Trophoblast cell (in vitro differentiated cells and primary cell): ENCODE data around the gene PER1. TPM values are rescaled to one million over a fixed set of nuclear protein-coding genes. Genes with fewer than 3 reads are reported as not detected.

Experiments used
- DNase-seq, 2 donors: peaks; one replicate each; pipeline ENCODE4 v3.0.0-alpha.2; 2016
- H2AFZ ChIP-seq: 2 replicates; pipeline ENCODE4 v1.6.1; 2013; ENCODE audit warnings: low read length, moderate library complexity, mild to moderate bottlenecking; ENCODE audit not compliant: insufficient read depth, poor library complexity
- H2AK5ac ChIP-seq: 2 replicates; pipeline ENCODE4 v1.6.1; 2013; ENCODE audit warnings: mild to moderate bottlenecking, low read length
- H2BK120ac ChIP-seq: 2 replicates; pipeline ENCODE4 v1.6.1; 2013; ENCODE audit warnings: low read length, mild to moderate bottlenecking, moderate library complexity; ENCODE audit not compliant: insufficient read depth, poor library complexity
- H2BK12ac ChIP-seq: 2 replicates; pipeline ENCODE4 v1.6.1; 2013; ENCODE audit warnings: mild to moderate bottlenecking, low read length, moderate library complexity
- H2BK5ac ChIP-seq: 2 replicates; pipeline ENCODE4 v1.6.1; 2013; ENCODE audit warnings: low read length, low read depth, moderate library complexity, mild to moderate bottlenecking; ENCODE audit not compliant: poor library complexity
- H3K14ac ChIP-seq: 2 replicates; pipeline ENCODE4 v1.6.1; 2013; ENCODE audit warnings: mild to moderate bottlenecking, low read length
- H3K18ac ChIP-seq: 2 replicates; pipeline ENCODE4 v1.6.1; 2013; ENCODE audit warnings: mild to moderate bottlenecking, low read length
- H3K23ac ChIP-seq: 2 replicates; pipeline ENCODE4 v1.6.1; 2013; ENCODE audit warnings: low read length
- H3K27ac ChIP-seq: 2 replicates; pipeline ENCODE4 v1.5.1; 2013; ENCODE audit warnings: low read depth, mild to moderate bottlenecking, inconsistent platforms, low read length, moderate library complexity
- H3K27me3 ChIP-seq: 2 replicates; pipeline ENCODE4 v1.6.1; 2013; ENCODE audit warnings: inconsistent platforms, mild to moderate bottlenecking, low read length, moderate library complexity; ENCODE audit not compliant: insufficient read depth
- H3K36me3 ChIP-seq, 2 experiments: 1 replicate in 1 of 2; 2 replicates in 1 of 2; pipeline ENCODE4 v1.6.1; 2013; ENCODE audit warnings: low read length in 2 of 2, mild to moderate bottlenecking in 2 of 2, moderate library complexity in 1 of 2; ENCODE audit not compliant: insufficient read depth in 2 of 2, control insufficient read depth in 1 of 2
- H3K4ac ChIP-seq: 2 replicates; pipeline ENCODE4 v1.6.1; 2013; ENCODE audit warnings: low read depth, mild to moderate bottlenecking, low read length, moderate library complexity
- H3K4me1 ChIP-seq, 2 experiments: 1 replicate in 1 of 2; 2 replicates in 1 of 2; pipeline ENCODE4 v1.6.1; 2013; ENCODE audit warnings: low read length in 2 of 2, mild to moderate bottlenecking in 2 of 2, moderate library complexity in 1 of 2; ENCODE audit not compliant: insufficient read depth in 2 of 2, control insufficient read depth in 1 of 2
- H3K4me2 ChIP-seq: 2 replicates; pipeline ENCODE4 v1.6.1; 2013; ENCODE audit warnings: inconsistent platforms, mild to moderate bottlenecking, low read length, moderate library complexity
- H3K4me3 ChIP-seq: 2 replicates; pipeline ENCODE4 v1.5.1; 2013; ENCODE audit warnings: mild to moderate bottlenecking, low read depth, low read length, inconsistent platforms
- H3K79me1 ChIP-seq: one replicate; pipeline ENCODE4 v1.6.1; 2013; ENCODE audit warnings: low read length
- H3K79me2 ChIP-seq: 2 replicates; pipeline ENCODE4 v1.6.1; 2013; ENCODE audit warnings: low read length, mild to moderate bottlenecking; ENCODE audit not compliant: control insufficient read depth, insufficient read depth, poor library complexity
- H3K9ac ChIP-seq: 2 replicates; pipeline ENCODE4 v1.6.1; 2013; ENCODE audit warnings: mild to moderate bottlenecking, low read length
- H3K9me3 ChIP-seq: 2 replicates; pipeline ENCODE4 v1.6.1; 2013; ENCODE audit warnings: low read depth, mild to moderate bottlenecking, control low read depth, inconsistent platforms, low read length; ENCODE audit not compliant: insufficient read depth
- H4K12ac ChIP-seq: 2 replicates; pipeline ENCODE4 v1.6.1; 2013; ENCODE audit warnings: low read depth, mild to moderate bottlenecking, low read length, moderate library complexity
- H4K8ac ChIP-seq: 2 replicates; pipeline ENCODE4 v1.6.1; 2013; ENCODE audit warnings: low read depth, mild to moderate bottlenecking, low read length, moderate library complexity
- H4K91ac ChIP-seq: one replicate; pipeline ENCODE4 v1.6.1; 2013; ENCODE audit warnings: low read depth, mild to moderate bottlenecking, low read length, moderate library complexity
- WGBS: extraction: QIAGEN DNeasy Blood & Tissue Kit; methylation state at CpG from one replicate; pipeline ENCODE4 v1.1.7; 2013; ENCODE audit warnings: missing lambda C conversion rate; ENCODE audit not compliant: insufficient read length, insufficient coverage; ENCODE audit errors: extremely low coverage; 5-methylcytosine and 5-hydroxymethylcytosine counted together
- polyA plus RNA-seq: library from polyadenylated mRNA; stranded (reverse); fragments of 200-250 nt; gene quantifications from 2 replicates; pipeline ENCODE4 v1.2.3, GENCODE V29; 2013

PER1 gene
- 13.5 and 14.1 TPM in 2 replicates for polyA plus RNA-seq

- Histone ChIP-seq H2AK5ac (no peak within 1 kb of the TSS), H3K23ac (no peak within 1 kb of the TSS), H3K9ac (peak within 1 kb of the TSS; percentile 33), H2AFZ (peak within 1 kb of the TSS; percentile 1), H3K4me2 (peak within 1 kb of the TSS; percentile 89), H2BK120ac (no peak within 1 kb of the TSS), H3K18ac (peak within 1 kb of the TSS; percentile 63), H4K91ac (peak within 1 kb of the TSS; percentile 1), H4K8ac (peak within 1 kb of the TSS; percentile 51), H3K79me2 (peaks cover 2% of the 10 kb centered on the region), H3K9me3 (no peaks in the 10 kb centered on the region), H3K27me3 (no peaks in the 10 kb centered on the region), H3K4me1 (peaks cover 22 to 32% of the 10 kb centered on the region in 2 experiments), H4K12ac (no peak within 1 kb of the TSS), H3K27ac (no peak within 1 kb of the TSS), H2BK12ac (no peak within 1 kb of the TSS), H2BK5ac (peak within 1 kb of the TSS; percentile 11), H3K4me3 (peak within 1 kb of the TSS; percentile 79), H3K79me1 (peaks cover 13% of the 10 kb centered on the region), H3K36me3 (peaks cover 26 to 28% of the 10 kb centered on the region in 2 experiments), H3K14ac (peak within 1 kb of the TSS; percentile 43), H3K4ac (peak within 1 kb of the TSS; percentile 36)
- peak; percentile 93 to 95 for DNase-seq
- WGBS = no CpG with 5 or more reads among the region's 42 CpGs
Measured at GRCh38 chr17:8152112-8152775, at the start of gene PER1. Gene PER1, minus strand, starts transcription at chr17:8152404. Its CDS starts 1,698 bp downstream, at chr17:8150706.

- DNase-seq = peak; percentile 90 to 94
- Histone ChIP-seq H3K36me3 (no peaks in the 10 kb centered on the region), H2AK5ac (peak overlapping the region; percentile 40), H3K27ac (peak overlapping the region; percentile 35), H3K79me1 (peaks cover 9% of the 10 kb centered on the region), H2BK5ac (no peak overlapping the region), H3K9me3 (no peaks in the 10 kb centered on the region), H3K79me2 (peaks cover 3% of the 10 kb centered on the region), H3K23ac (no peak overlapping the region), H4K8ac (peak overlapping the region; percentile 71), H3K27me3 (no peaks in the 10 kb centered on the region), H4K91ac (peak overlapping the region; percentile 17), H3K4me1 (peaks cover 20 to 24% of the 10 kb centered on the region in 2 experiments), H2BK12ac (no peak overlapping the region), H3K4ac (peak overlapping the region; percentile 5), H3K14ac (no peak overlapping the region), H3K4me3 (no peak overlapping the region), H2BK120ac (no peak overlapping the region), H3K4me2 (peak overlapping the region; percentile 56), H3K9ac (no peak overlapping the region), H4K12ac (peak overlapping the region; percentile 17), H3K18ac (no peak overlapping the region), H2AFZ (peak overlapping the region; percentile 21)
- no CpG with 5 or more reads among the region's 12 CpGs for WGBS
Measured at GRCh38 chr17:8192070-8192815, 40.0 kb upstream of the PER1 start.

- H3K27me3 ChIP-seq = no peaks in the 10 kb centered on the region
- DNase-seq = no peak
- no peak overlapping the region for H3K18ac ChIP-seq
- H2BK120ac ChIP-seq = no peak overlapping the region
- peaks cover 20 to 24% of the 10 kb centered on the region in 2 experiments for H3K4me1 ChIP-seq
- no peak overlapping the region for H3K4ac ChIP-seq
- H3K9ac ChIP-seq = no peak overlapping the region
- no peak overlapping the region for H3K14ac ChIP-seq
- no peaks in the 10 kb centered on the region for H3K9me3 ChIP-seq
- no peak overlapping the region for H3K27ac ChIP-seq
- peak overlapping the region; percentile 4 for H2BK5ac ChIP-seq
- no peak overlapping the region for H3K23ac ChIP-seq
- no peak overlapping the region for H2AK5ac ChIP-seq
- peaks cover 9% of the 10 kb centered on the region for H3K79me1 ChIP-seq
- peak overlapping the region; percentile 38 for H4K12ac ChIP-seq
- H2BK12ac ChIP-seq = peak overlapping the region; percentile 37
- peak overlapping the region; percentile 81 for H4K91ac ChIP-seq
- no peak overlapping the region for H3K4me3 ChIP-seq
- WGBS = no CpG with 5 or more reads among the region's 6 CpGs
- H2AFZ ChIP-seq = peak overlapping the region; percentile 91
- peak overlapping the region; percentile 55 for H3K4me2 ChIP-seq
- H3K79me2 ChIP-seq = peaks cover 3% of the 10 kb centered on the region
- peak overlapping the region; percentile 83 for H4K8ac ChIP-seq
- no peaks in the 10 kb centered on the region for H3K36me3 ChIP-seq
Measured at GRCh38 chr17:8190506-8190905, 38.3 kb upstream of the PER1 start.

GRCh38 chr17:8189711-8190477, 37.7 kb upstream of the PER1 start, which contains the start of gene BORCS6:
Gene BORCS6, minus strand, starts transcription at chr17:8190180. Its CDS starts 40 bp downstream, at chr17:8190140.
- Histone ChIP-seq H3K4me2 (peak within 1 kb of the TSS; percentile 82), H3K23ac (no peak within 1 kb of the TSS), H3K79me1 (peaks cover 9% of the 10 kb centered on the region), H3K9me3 (no peaks in the 10 kb centered on the region), H3K14ac (peak within 1 kb of the TSS; percentile 79), H4K8ac (peak within 1 kb of the TSS; percentile 83), H3K18ac (peak within 1 kb of the TSS; percentile 81), H3K9ac (peak within 1 kb of the TSS; percentile 60), H3K4me1 (peaks cover 20 to 24% of the 10 kb centered on the region in 2 experiments), H2AK5ac (no peak within 1 kb of the TSS), H3K79me2 (peaks cover 3% of the 10 kb centered on the region), H3K27me3 (no peaks in the 10 kb centered on the region), H4K91ac (peak within 1 kb of the TSS; percentile 81), H3K4ac (peak within 1 kb of the TSS; percentile 37), H2BK5ac (peak within 1 kb of the TSS; percentile 52), H4K12ac (peak within 1 kb of the TSS; percentile 69), H3K27ac (peak within 1 kb of the TSS; percentile 79), H3K4me3 (peak within 1 kb of the TSS; percentile 80), H2BK12ac (peak within 1 kb of the TSS; percentile 37), H2AFZ (peak within 1 kb of the TSS; percentile 91), H3K36me3 (no peaks in the 10 kb centered on the region), H2BK120ac (peak within 1 kb of the TSS; percentile 57)
- WGBS = no CpG with 5 or more reads among the region's 70 CpGs
- DNase-seq = peak; percentile 95 to 97
